Bronchial epithelial cell (primary cell): Measurements from ENCODE around the gene DYRK3. TPM values are rescaled to one million over a fixed set of nuclear protein-coding genes. Genes with fewer than 3 reads are reported as not detected.

Experiments
- DNase-seq: peaks from one replicate; pipeline ENCODE4 v3.0.0-alpha.2; 2010; ENCODE audit warnings: low read depth
- FAIRE-seq: peaks from 2 replicates; lab custom pipeline; 2011; peaks lifted over from hg19 to GRCh38; lab: Jason Lieb, UNC
- H3K27me3 ChIP-seq: 2 replicates; pipeline ENCODE4 v1.5.1; 2011; ENCODE audit warnings: low read length; ENCODE audit not compliant: control insufficient read depth, insufficient read depth
- H3K36me3 ChIP-seq: 2 replicates; pipeline ENCODE4 v1.5.1; 2011; ENCODE audit warnings: low read length; ENCODE audit not compliant: control insufficient read depth, insufficient read depth
- H3K4me3 ChIP-seq: 2 replicates; pipeline ENCODE4 v1.5.1; 2011; ENCODE audit warnings: mild to moderate bottlenecking, low read depth, low read length, control low read depth
- CTCF ChIP-seq: IDR thresholded peaks from 2 replicates; pipeline ENCODE4 v1.5.1; 2011; ENCODE audit warnings: mild to moderate bottlenecking, moderate library complexity, low read length, control low read depth, inconsistent platforms; ENCODE audit not compliant: insufficient read depth, severe bottlenecking
- total RNA-seq: library from RNA; depleted of rRNA; stranded (reverse); fragments of >200 nt; gene quantifications from 2 replicates; pipeline ENCODE4 v1.2.1, GENCODE V29; 2014

DYRK3 gene
- total RNA-seq, 1 donor from 2014 or later = 58.2 TPM

GRCh38 chr1:206651958-206652890 lies 16.9 kb downstream of the DYRK3 start:
- FAIRE-seq = no peak

GRCh38 chr1:206653715-206654459 lies 18.6 kb downstream of the DYRK3 start:
- TF ChIP-seq CTCF = no peak
- no peaks in the 10 kb centered on the region for H3K36me3 ChIP-seq
- no peak for FAIRE-seq
- no peak overlapping the region for H3K4me3 ChIP-seq
- peak; percentile 75 for DNase-seq
- H3K27me3 ChIP-seq = no peaks in the 10 kb centered on the region

More at GRCh38 chr1:206651958-206652890, 16.9 kb downstream of the DYRK3 start:
- DNase-seq = peak; percentile 51
- Histone ChIP-seq H3K27me3 (no peaks in the 10 kb centered on the region), H3K4me3 (no peak overlapping the region), H3K36me3 (peaks cover 8% of the 10 kb centered on the region)
- TF ChIP-seq CTCF = no peak

- DNase-seq (no peak), FAIRE-seq (no peak)
- Histone ChIP-seq H3K36me3 (no peaks in the 10 kb centered on the region), H3K4me3 (no peak overlapping the region), H3K27me3 (no peaks in the 10 kb centered on the region)
- no peak for TF ChIP-seq CTCF
Observed at GRCh38 chr1:206654828-206655227, 19.5 kb downstream of the DYRK3 start.

- no peak for TF ChIP-seq CTCF
- no peaks in the 10 kb centered on the region for H3K36me3 ChIP-seq
- no peak overlapping the region for H3K4me3 ChIP-seq
- FAIRE-seq (no peak), DNase-seq (no peak)
- no peaks in the 10 kb centered on the region for H3K27me3 ChIP-seq
Observed at GRCh38 chr1:206655471-206655882, 20.1 kb downstream of the DYRK3 start.

- Histone ChIP-seq H3K36me3 (no peaks in the 10 kb centered on the region), H3K27me3 (no peaks in the 10 kb centered on the region), H3K4me3 (no peak overlapping the region)
- no peak for FAIRE-seq
- DNase-seq = no peak
- TF ChIP-seq CTCF = no peak
Observed at GRCh38 chr1:206656936-206657335, 21.6 kb downstream of the DYRK3 start.
